CD8-positive, alpha-beta memory T cell (primary cell): Measurements from ENCODE around the gene ABHD11. TPM values are rescaled to one million over a fixed set of nuclear protein-coding genes. Genes with fewer than 3 reads are reported as not detected.
"Not testable (repeated sequence)": the region's sequence is repeated elsewhere in the genome, so short reads cannot be mapped to it uniquely, and the experiment has no call there.

Experiments used
- CTCF ChIA-PET: fragments of 350-600 bp; sonication (Branson Sonifier 250); formaldehyde crosslinking; loops from one replicate; lab custom pipeline; 2021; ENCODE audit warnings: antibody characterized with exemption; lab: Charles Lee
- POLR2A ChIA-PET: fragments of 350-600 bp; sonication (Branson Sonifier 250); formaldehyde crosslinking; loops from one replicate; lab custom pipeline; 2021; ENCODE audit warnings: antibody characterized with exemption; lab: Charles Lee
- DNase-seq, 5 donors: peaks; one replicate each; pipeline versions ENCODE4 v3.0.0 to v3.0.0-alpha.2; 2020 to 2022; ENCODE audit warnings: mixed read lengths in 1 of 5
- H3K27ac ChIP-seq: one replicate; pipeline ENCODE4 v1.7.0; 2013; ENCODE audit warnings: low read depth, mild to moderate bottlenecking, low read length, moderate library complexity
- H3K27me3 ChIP-seq: 2 replicates; pipeline ENCODE4 v1.7.0; 2013; ENCODE audit warnings: low read length, mild to moderate bottlenecking; ENCODE audit not compliant: insufficient read depth, poor library complexity, severe bottlenecking
- H3K36me3 ChIP-seq: 2 replicates; pipeline ENCODE4 v1.7.0; 2013; ENCODE audit warnings: mild to moderate bottlenecking, low read length, moderate library complexity; ENCODE audit not compliant: insufficient read depth
- H3K4me1 ChIP-seq: 2 replicates; pipeline ENCODE4 v1.7.0; 2013; ENCODE audit warnings: mild to moderate bottlenecking, low read length, moderate library complexity; ENCODE audit not compliant: insufficient read depth
- H3K4me3 ChIP-seq: 2 replicates; pipeline ENCODE4 v1.7.0; 2013; ENCODE audit warnings: mild to moderate bottlenecking, low read length
- H3K9me3 ChIP-seq: 2 replicates; pipeline ENCODE4 v1.7.0; 2013; ENCODE audit warnings: mild to moderate bottlenecking, low read length
- H3K27ac Mint-ChIP-seq, 8 donors: one replicate each; pipeline ENCODE4 v1.8.0; 2020 to 2021; ENCODE audit warnings: mixed read lengths in 8 of 8, mild to moderate bottlenecking in 6 of 8, inconsistent platforms in 3 of 8, moderate library complexity in 3 of 8
- H3K27me3 Mint-ChIP-seq, 2 donors: one replicate each; pipeline ENCODE4 v1.8.0; 2020 to 2021; ENCODE audit warnings: mixed read lengths in 2 of 2, mild to moderate bottlenecking in 1 of 2, moderate library complexity in 1 of 2
- H3K36me3 Mint-ChIP-seq, 3 donors: one replicate each; pipeline ENCODE4 v1.8.0; 2020 to 2021; ENCODE audit warnings: mixed read lengths in 3 of 3, inconsistent platforms in 1 of 3, mild to moderate bottlenecking in 1 of 3
- H3K4me1 Mint-ChIP-seq, 3 donors: one replicate each; pipeline ENCODE4 v1.8.0; 2020 to 2021; ENCODE audit warnings: mixed read lengths in 3 of 3, inconsistent platforms in 1 of 3, mild to moderate bottlenecking in 1 of 3
- H3K4me3 Mint-ChIP-seq, 7 donors: one replicate each; pipeline ENCODE4 v1.8.0; 2020 to 2021; ENCODE audit warnings: mixed read lengths in 7 of 7, mild to moderate bottlenecking in 6 of 7, moderate library complexity in 4 of 7, inconsistent platforms in 2 of 7
- H3K9me3 Mint-ChIP-seq, 5 donors: one replicate each; pipeline ENCODE4 v1.8.0; 2020 to 2022; ENCODE audit warnings: mixed read lengths in 5 of 5, mild to moderate bottlenecking in 3 of 5, moderate library complexity in 2 of 5, inconsistent platforms in 1 of 5
- polyA plus RNA-seq: library from polyadenylated mRNA; unstranded; fragments of 300-500 nt; fragmentation: Illumina TruSeq; gene quantifications from one replicate; pipeline ENCODE4 v1.2.3, GENCODE V29; 2021
- total RNA-seq, 2 experiments: library from RNA; stranded (reverse); gene quantifications; one replicate each; pipeline ENCODE4 v1.2.3, GENCODE V29; 2021

ABHD11 gene
- total and polyA plus RNA-seq, 3 experiments from 2014 or later: 13.1 to 26.5 (median 23.2) TPM

DNA sequence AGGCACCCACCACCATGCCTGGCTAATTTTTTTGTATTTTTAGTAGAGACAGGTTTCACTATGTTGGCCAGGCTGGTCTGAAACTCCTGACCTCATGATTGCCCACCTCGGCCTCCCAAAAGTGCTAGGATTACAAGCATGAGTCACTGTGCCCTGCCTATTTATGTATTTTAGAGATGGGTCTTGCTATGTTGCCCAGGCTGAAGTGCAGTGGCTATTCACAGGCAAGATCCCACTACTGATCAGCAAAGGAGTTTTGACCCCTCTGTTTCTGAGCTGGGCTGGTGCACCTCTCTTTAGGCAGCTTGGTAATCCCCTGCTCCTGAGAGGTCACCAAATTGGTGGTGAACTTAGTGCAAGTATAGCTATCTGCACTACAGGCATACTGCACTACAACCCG, 6.2 kb downstream of the ABHD11 start:
- POLR2A ChIA-PET: no interaction called here
- Histone ChIP-seq H3K9me3 (no peaks in the 10 kb centered on the region), H3K27me3 (no peaks in the 10 kb centered on the region), H3K27ac (no peak overlapping the region), H3K36me3 (peaks cover 5% of the 10 kb centered on the region), H3K4me1 (no peaks in the 10 kb centered on the region), H3K4me3 (no peak overlapping the region)
- Mint-ChIP-seq H3K4me3 (no peak overlapping the region), H3K27ac (no peak overlapping the region), H3K9me3 (no peaks in the 10 kb centered on the region), H3K36me3 (peaks cover 0 to 10% (median 0%) of the 10 kb centered on the region in 3 donors), H3K27me3 (peaks cover 4 to 12% of the 10 kb centered on the region in 2 donors), H3K4me1 (peaks cover 6 to 10% (median 10%) of the 10 kb centered on the region in 3 donors)
- DNase-seq: no peak
- CTCF ChIA-PET: interaction anchor here (1.0 to 9.3 kb wide), 2 partner anchors 21 to 126 kb away, joined by 3 to 104 read pairs; no protein-coding TSS in a partner anchor

GRCh38 chr7:73730485-73730884, 8.1 kb downstream of the ABHD11 start:
- Mint-ChIP-seq H3K4me3 (no peak overlapping the region), H3K9me3 (no peaks in the 10 kb centered on the region), H3K36me3 (no peaks in the 10 kb centered on the region), H3K27me3 (peaks cover 6 to 12% of the 10 kb centered on the region in 2 donors), H3K27ac (no peak overlapping the region), H3K4me1 (peaks cover 6 to 8% (median 8%) of the 10 kb centered on the region in 3 donors)
- Histone ChIP-seq H3K27me3 (peaks cover 6% of the 10 kb centered on the region), H3K36me3 (no peaks in the 10 kb centered on the region), H3K27ac (no peak overlapping the region), H3K9me3 (no peaks in the 10 kb centered on the region), H3K4me1 (no peaks in the 10 kb centered on the region), H3K4me3 (no peak overlapping the region)
- CTCF ChIA-PET: interaction anchor here (3.7 kb wide), 1 partner anchor 123 kb away, joined by 37 read pairs; no protein-coding TSS in a partner anchor
- no peak for DNase-seq
- POLR2A ChIA-PET: no interaction called here

GRCh38 chr7:73728551-73728950, 10.1 kb downstream of the ABHD11 start:
- Histone ChIP-seq H3K36me3 (no peaks in the 10 kb centered on the region), H3K27me3 (peaks cover 6% of the 10 kb centered on the region), H3K9me3 (no peaks in the 10 kb centered on the region), H3K27ac (no peak overlapping the region), H3K4me3 (no peak overlapping the region), H3K4me1 (no peaks in the 10 kb centered on the region)
- no peaks in the 10 kb centered on the region for H3K4me1 Mint-ChIP-seq
- peaks cover 6 to 12% of the 10 kb centered on the region in 2 donors for H3K27me3 Mint-ChIP-seq
- no peaks in the 10 kb centered on the region for H3K36me3 Mint-ChIP-seq
- H3K27ac Mint-ChIP-seq: peak overlapping the region in 1 of 8 donors; percentile 2
- peak overlapping the region in 1 of 7 donors; percentile 44 for H3K4me3 Mint-ChIP-seq
- ChIA-PET CTCF (interaction anchor here (1.2 to 3.7 kb wide), 2 partner anchors 9 to 121 kb away, joined by 3 to 37 read pairs; partner anchors contain the start of gene STX1A), POLR2A (no interaction called here)
- DNase-seq: no peak
- no peaks in the 10 kb centered on the region for H3K9me3 Mint-ChIP-seq

GRCh38 chr7:73727952-73728351, 10.7 kb downstream of the ABHD11 start:
- H3K9me3 ChIP-seq: no peaks in the 10 kb centered on the region
- H3K36me3 ChIP-seq: no peaks in the 10 kb centered on the region
- H3K4me3 ChIP-seq: no peak overlapping the region
- Mint-ChIP-seq H3K27ac (no peak overlapping the region), H3K36me3 (no peaks in the 10 kb centered on the region), H3K4me3 (no peak overlapping the region), H3K4me1 (no peaks in the 10 kb centered on the region), H3K9me3 (no peaks in the 10 kb centered on the region), H3K27me3 (peaks cover 4 to 12% of the 10 kb centered on the region in 2 donors)
- H3K4me1 ChIP-seq: no peaks in the 10 kb centered on the region
- CTCF ChIA-PET: interaction anchor here (1.2 to 3.7 kb wide), 2 partner anchors 9 to 120 kb away, joined by 3 to 37 read pairs; partner anchors contain the start of gene STX1A
- no peak for DNase-seq
- peaks cover 6% of the 10 kb centered on the region for H3K27me3 ChIP-seq
- POLR2A ChIA-PET: no interaction called here
- H3K27ac ChIP-seq: no peak overlapping the region

DNA sequence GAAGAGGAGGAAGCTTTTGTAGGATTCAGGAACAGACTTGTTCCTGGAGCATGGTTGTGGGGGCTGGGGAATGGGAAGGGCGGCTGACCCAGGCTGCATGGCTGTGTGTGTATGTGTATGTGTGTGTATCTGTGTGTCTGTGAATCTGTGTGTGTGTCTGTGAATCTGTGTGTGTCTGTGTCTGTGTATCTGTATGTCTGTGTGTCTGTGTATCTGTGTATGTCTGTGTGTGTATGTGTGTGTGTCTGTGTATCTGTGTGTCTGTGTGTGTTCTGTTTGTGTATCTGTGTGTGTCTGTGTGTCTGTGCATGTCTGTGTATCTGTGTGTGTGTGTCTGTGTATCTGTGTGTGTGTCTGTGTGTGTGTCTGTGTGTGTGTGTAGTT, 12.5 kb downstream of the ABHD11 start:
- CTCF ChIA-PET: interaction anchor here (0.8 to 8.4 kb wide), 10 partner anchors 9 to 204 kb away, joined by 3 to 81 read pairs (median 6); partner anchors contain the start of genes ABHD11 and BAZ1B
- Histone ChIP-seq H3K27me3 (peaks cover 6% of the 10 kb centered on the region), H3K9me3 (no peaks in the 10 kb centered on the region), H3K27ac (no peak overlapping the region), H3K36me3 (no peaks in the 10 kb centered on the region), H3K4me1 (no peaks in the 10 kb centered on the region), H3K4me3 (no peak overlapping the region)
- H3K4me1 Mint-ChIP-seq: no peaks in the 10 kb centered on the region
- H3K36me3 Mint-ChIP-seq: no peaks in the 10 kb centered on the region
- POLR2A ChIA-PET: no interaction called here
- peaks cover 4 to 12% of the 10 kb centered on the region in 2 donors for H3K27me3 Mint-ChIP-seq
- H3K27ac Mint-ChIP-seq: no peak overlapping the region
- H3K9me3 Mint-ChIP-seq: no peaks in the 10 kb centered on the region
- no peak for DNase-seq
- H3K4me3 Mint-ChIP-seq: no peak overlapping the region

DNA sequence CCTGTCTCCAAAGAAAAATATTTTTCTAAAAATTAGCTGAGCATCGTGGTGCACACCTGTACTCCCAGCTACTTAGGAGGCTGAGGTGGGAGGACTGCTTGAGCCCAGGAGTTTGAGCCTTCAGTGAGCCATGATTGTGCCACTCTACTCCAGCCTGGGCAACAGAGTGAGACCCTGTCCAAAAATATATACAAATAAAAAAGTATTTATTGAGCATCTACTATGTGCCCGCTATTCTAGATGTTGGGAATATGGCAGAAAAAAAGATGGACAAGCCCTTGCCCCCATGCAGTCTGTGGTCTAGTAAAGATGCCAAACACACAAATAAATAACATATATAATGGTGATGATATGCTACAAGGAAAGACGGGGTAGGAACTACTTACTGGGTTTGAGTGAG, 14.8 kb downstream of the ABHD11 start:
- Mint-ChIP-seq H3K27ac (no peak overlapping the region), H3K4me3 (no peak overlapping the region), H3K4me1 (peaks cover 4 to 7% (median 5%) of the 10 kb centered on the region in 3 donors), H3K36me3 (no peaks in the 10 kb centered on the region), H3K27me3 (peaks cover 4 to 8% of the 10 kb centered on the region in 2 donors), H3K9me3 (peaks cover 0 to 2% (median 0%) of the 10 kb centered on the region in 5 donors)
- ChIA-PET POLR2A (no interaction called here), CTCF (interaction anchor here (0.9 to 8.4 kb wide), 4 partner anchors 12 to 121 kb away, joined by 3 to 81 read pairs (median 20); partner anchors contain the start of gene ABHD11)
- Histone ChIP-seq H3K4me1 (peaks cover under 1% of the 10 kb centered on the region), H3K4me3 (no peak overlapping the region), H3K36me3 (no peaks in the 10 kb centered on the region), H3K27me3 (peaks cover 6% of the 10 kb centered on the region), H3K9me3 (no peaks in the 10 kb centered on the region), H3K27ac (no peak overlapping the region)
- no peak for DNase-seq

DNA sequence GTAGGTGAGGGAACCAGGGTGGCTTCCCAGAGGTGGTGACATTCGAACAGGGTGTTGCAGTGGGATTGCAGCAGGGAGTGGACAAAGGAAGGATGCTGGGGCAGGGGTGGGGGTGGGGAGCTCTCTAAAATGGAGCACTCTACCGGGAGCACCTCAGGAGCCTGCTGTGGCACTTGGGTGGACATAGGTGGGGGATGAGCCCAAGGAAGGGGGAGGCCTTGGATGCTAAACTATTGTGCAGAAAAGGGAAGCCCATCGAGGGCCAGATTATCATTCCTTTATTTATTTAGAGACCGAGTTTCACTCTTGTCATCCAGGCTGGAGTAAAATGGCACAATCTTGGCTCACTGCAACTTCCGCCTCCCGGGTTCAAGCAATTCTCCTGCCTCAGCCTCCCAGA, 15.8 kb downstream of the ABHD11 start:
- no peaks in the 10 kb centered on the region for H3K36me3 Mint-ChIP-seq
- Histone ChIP-seq H3K36me3 (no peaks in the 10 kb centered on the region), H3K9me3 (no peaks in the 10 kb centered on the region), H3K4me1 (peaks cover 11% of the 10 kb centered on the region), H3K4me3 (no peak overlapping the region), H3K27ac (no peak overlapping the region), H3K27me3 (peaks cover 6% of the 10 kb centered on the region)
- no peak for DNase-seq
- peak overlapping the region in 2 of 7 donors; percentile 32 to 44 for H3K4me3 Mint-ChIP-seq
- POLR2A ChIA-PET: no interaction called here
- peaks cover 10 to 17% (median 11%) of the 10 kb centered on the region in 3 donors for H3K4me1 Mint-ChIP-seq
- CTCF ChIA-PET: interaction anchor here (8.4 kb wide), 1 partner anchor 116 kb away, joined by 81 read pairs; no protein-coding TSS in a partner anchor
- H3K9me3 Mint-ChIP-seq: peaks cover 0 to 2% (median 0%) of the 10 kb centered on the region in 5 donors
- H3K27me3 Mint-ChIP-seq: peaks cover 0 to 4% of the 10 kb centered on the region in 2 donors
- no peak overlapping the region for H3K27ac Mint-ChIP-seq

- not testable (repeated sequence) for H3K4me3 ChIP-seq, H3K9me3 Mint-ChIP-seq, H3K36me3 Mint-ChIP-seq, H3K9me3 ChIP-seq, H3K27me3 Mint-ChIP-seq, H3K36me3 ChIP-seq, H3K27ac ChIP-seq, H3K27me3 ChIP-seq, DNase-seq
- Mint-ChIP-seq H3K27ac (peak overlapping the region in 3 of 8 donors; percentile 42 to 63 (median 60)), H3K4me3 (peak overlapping the region in 1 of 7 donors; percentile 32), H3K4me1 (peaks cover 14 to 23% (median 15%) of the 10 kb centered on the region in 3 donors)
- CTCF ChIA-PET: interaction anchor here (8.4 kb wide), 1 partner anchor 115 kb away, joined by 81 read pairs; no protein-coding TSS in a partner anchor
- POLR2A ChIA-PET: interaction anchor here (1.1 kb wide), 1 partner anchor 16 kb away, joined by 3 read pairs; the partner anchor contains the start of gene ABHD11
- H3K4me1 ChIP-seq: peaks cover 17% of the 10 kb centered on the region
Measured at GRCh38 chr7:73722182-73722581, 16.4 kb downstream of the ABHD11 start.
